ENCODE results near the gene L3MBTL4. TPM values are rescaled to one million over a fixed set of nuclear protein-coding genes. Genes with fewer than 3 reads are reported as not detected.
"Not testable (repeated sequence)": the region's sequence is repeated elsewhere in the genome, so short reads cannot be mapped to it uniquely, and the experiment has no call there.

Gene L3MBTL4
- total RNA-seq, 3 donors from 2014 or later: 4.9 to 13.9 (median 5.4) TPM

- no peaks in the 10 kb centered on the region for H3K4me1 ChIP-seq (ENCODE audit: low read depth)
- intact Hi-C loops (cut with DNase I, micrococcal nuclease): no loop called here
- ATAC-seq: no peak
These were observed 264.3 kb downstream of the L3MBTL4 start for GRCh38 chr18:6150430-6150829.

GRCh38 chr18:6146307-6146661 is 268.4 kb downstream of the L3MBTL4 start:
- no peak overlapping the region for H3K4me3 ChIP-seq
- intact Hi-C loops (cut with DNase I, micrococcal nuclease): no loop called here
- H3K4me1 ChIP-seq (ENCODE audit: low read depth): no peaks in the 10 kb centered on the region
- ATAC-seq (no peak), DNase-seq (no peak)
- TF ChIP-seq CTCF (IDR thresholded peaks at IDR 0.05): no peak
- H3K9me3 ChIP-seq: no peaks in the 10 kb centered on the region
- no peaks in the 10 kb centered on the region for H3K36me3 ChIP-seq (ENCODE audit: low read depth)

More at GRCh38 chr18:6150430-6150829, 264.3 kb downstream of the L3MBTL4 start:
- DNase-seq: no peak
- no peak for TF ChIP-seq CTCF (IDR thresholded peaks at IDR 0.05)
- Histone ChIP-seq H3K9me3 (no peaks in the 10 kb centered on the region), H3K36me3 (ENCODE audit: low read depth) (no peaks in the 10 kb centered on the region), H3K4me3 (no peak overlapping the region)

- intact Hi-C loops (cut with DNase I, micrococcal nuclease): no loop called here
- H3K9me3 ChIP-seq: no peaks in the 10 kb centered on the region
- H3K4me3 ChIP-seq: no peak overlapping the region
- no peaks in the 10 kb centered on the region for H3K36me3 ChIP-seq (ENCODE audit: low read depth)
- DNase-seq (no peak), ATAC-seq (no peak)
- H3K4me1 ChIP-seq (ENCODE audit: low read depth): no peaks in the 10 kb centered on the region
- TF ChIP-seq CTCF (IDR thresholded peaks at IDR 0.05): no peak
These were observed 268.9 kb downstream of the L3MBTL4 start for GRCh38 chr18:6145645-6146306.

- DNase-seq: no peak
- Histone ChIP-seq H3K4me1 (ENCODE audit: low read depth) (no peaks in the 10 kb centered on the region), H3K4me3 (no peak overlapping the region), H3K36me3 (ENCODE audit: low read depth) (no peaks in the 10 kb centered on the region), H3K9me3 (peaks cover 3% of the 10 kb centered on the region)
- no peak for ATAC-seq
- intact Hi-C loops (cut with DNase I, micrococcal nuclease): no loop called here
- no peak for TF ChIP-seq CTCF (IDR thresholded peaks at IDR 0.05)
These were observed 275.7 kb downstream of the L3MBTL4 start for GRCh38 chr18:6139007-6139406.

GRCh38 chr18:6135901-6136300 is 278.8 kb downstream of the L3MBTL4 start:
- H3K36me3 ChIP-seq (ENCODE audit: low read depth); H3K4me1 ChIP-seq (ENCODE audit: low read depth); intact Hi-C loops (cut with DNase I, micrococcal nuclease); H3K4me3 ChIP-seq; ATAC-seq; H3K9me3 ChIP-seq; DNase-seq: not testable (repeated sequence)

- H3K4me3 ChIP-seq; H3K9me3 ChIP-seq; H3K36me3 ChIP-seq (ENCODE audit: low read depth); intact Hi-C loops (cut with DNase I, micrococcal nuclease); H3K4me1 ChIP-seq (ENCODE audit: low read depth); ATAC-seq; DNase-seq: not testable (repeated sequence)
These were observed 279.7 kb downstream of the L3MBTL4 start for GRCh38 chr18:6135029-6135428.

All from mucosa of descending colon (tissue), 3 donors.